VCaP (cell line): Measurements from ENCODE around the gene CKS1B.

Source experiments
- H3K27ac ChIP-seq: fragments of 450-650 bp; 2 replicates; pipeline ENCODE4 v1.5.1; 2017
- TF ChIP-seq, protein P1 (sequence below): fragments of 450-650 bp; conservative IDR thresholded peaks from 2 replicates; pipeline ENCODE4 v1.5.1; 2017; ENCODE audit warnings: mild to moderate bottlenecking, moderate library complexity

Gene CKS1B

GRCh38 chr1:154951901-154952657 lies 22.4 kb upstream of the CKS1B start:
- no peak overlapping the region for H3K27ac ChIP-seq
- TF ChIP-seq, protein P1, sequence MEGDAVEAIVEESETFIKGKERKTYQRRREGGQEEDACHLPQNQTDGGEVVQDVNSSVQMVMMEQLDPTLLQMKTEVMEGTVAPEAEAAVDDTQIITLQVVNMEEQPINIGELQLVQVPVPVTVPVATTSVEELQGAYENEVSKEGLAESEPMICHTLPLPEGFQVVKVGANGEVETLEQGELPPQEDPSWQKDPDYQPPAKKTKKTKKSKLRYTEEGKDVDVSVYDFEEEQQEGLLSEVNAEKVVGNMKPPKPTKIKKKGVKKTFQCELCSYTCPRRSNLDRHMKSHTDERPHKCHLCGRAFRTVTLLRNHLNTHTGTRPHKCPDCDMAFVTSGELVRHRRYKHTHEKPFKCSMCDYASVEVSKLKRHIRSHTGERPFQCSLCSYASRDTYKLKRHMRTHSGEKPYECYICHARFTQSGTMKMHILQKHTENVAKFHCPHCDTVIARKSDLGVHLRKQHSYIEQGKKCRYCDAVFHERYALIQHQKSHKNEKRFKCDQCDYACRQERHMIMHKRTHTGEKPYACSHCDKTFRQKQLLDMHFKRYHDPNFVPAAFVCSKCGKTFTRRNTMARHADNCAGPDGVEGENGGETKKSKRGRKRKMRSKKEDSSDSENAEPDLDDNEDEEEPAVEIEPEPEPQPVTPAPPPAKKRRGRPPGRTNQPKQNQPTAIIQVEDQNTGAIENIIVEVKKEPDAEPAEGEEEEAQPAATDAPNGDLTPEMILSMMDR = no peak

- TF ChIP-seq, protein P1 = no peak
- H3K27ac ChIP-seq = no peak overlapping the region
Measured at GRCh38 chr1:154952664-154953063, 21.8 kb upstream of the CKS1B start.

- H3K27ac ChIP-seq = no peak overlapping the region
- TF ChIP-seq, protein P1 = no peak
Measured at GRCh38 chr1:154953611-154954038, 20.9 kb upstream of the CKS1B start.

- no peak overlapping the region for H3K27ac ChIP-seq
- TF ChIP-seq, protein P1 = no peak
Measured at GRCh38 chr1:154954541-154954940, 19.9 kb upstream of the CKS1B start.

- TF ChIP-seq, protein P1 = no peak
- peak overlapping the region; percentile 66 for H3K27ac ChIP-seq
Measured at GRCh38 chr1:154955039-154955717, 19.3 kb upstream of the CKS1B start.

DNA sequence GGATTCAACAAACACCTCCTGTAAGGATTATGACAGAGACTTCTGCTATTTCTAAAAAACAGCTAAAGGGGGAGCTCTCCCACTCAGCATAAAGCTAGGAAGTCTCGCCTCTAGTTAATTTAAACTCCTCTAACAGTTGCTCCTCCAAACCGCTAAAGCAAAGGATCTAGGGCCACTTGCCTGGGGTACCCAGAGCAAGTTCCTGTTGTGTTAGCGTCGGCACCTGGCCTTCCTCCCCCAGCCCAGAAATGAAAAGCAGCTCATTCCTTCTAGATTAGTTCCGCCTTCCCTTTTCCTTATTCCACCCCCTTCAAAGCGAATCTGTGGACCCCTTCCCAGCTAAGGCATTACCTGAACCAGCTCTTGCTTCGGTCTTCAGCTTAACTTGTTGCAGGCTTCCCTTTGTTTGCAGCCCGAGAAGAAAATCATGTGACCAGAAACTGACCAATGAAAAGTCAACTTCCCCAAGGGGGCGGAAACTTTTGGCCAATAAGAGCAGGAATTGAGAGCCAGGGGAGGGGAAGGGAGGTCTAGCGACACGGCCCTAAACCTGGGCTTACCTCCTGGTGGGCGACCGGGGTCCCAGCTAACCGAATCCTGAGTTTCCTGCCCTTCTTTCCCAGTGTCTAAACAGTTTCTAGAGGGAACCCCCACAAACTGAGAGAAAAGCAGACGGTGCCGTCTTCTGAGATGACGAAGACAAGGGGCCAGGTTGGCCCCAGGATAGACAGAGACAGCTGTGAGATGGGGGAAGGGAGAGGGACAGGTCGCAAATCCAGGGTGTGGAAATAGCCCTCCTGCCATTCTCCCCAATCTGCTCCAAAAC lies 18.6 kb upstream of the CKS1B start, which contains the start of gene PBXIP1:
PBXIP1 (minus strand) TSS at position 382 of the 826 bp plus-strand sequence. CDS start 2,378 bp downstream, outside the sequence.
- TF ChIP-seq, protein P1 = peak; percentile 33
- H3K27ac ChIP-seq = peak within 1 kb of the TSS; percentile 66

GRCh38 chr1:154956544-154956941 lies 17.9 kb upstream of the CKS1B start:
- H3K27ac ChIP-seq = peak overlapping the region; percentile 66

More at GRCh38 chr1:154956544-154956941, 17.9 kb upstream of the CKS1B start:
- TF ChIP-seq, protein P1 = no peak
